GM19455 (cell line): ENCODE data around the gene SH2D4B.

Source experiments
- ATAC-seq: cut with Tn5 transposase; IDR thresholded peaks from one replicate; pipeline ENCODE4 v1.9.1; 2021; ENCODE audit not compliant: unreplicated experiment

Gene SH2D4B

GRCh38 chr10:80674809-80675208 lies 137.1 kb downstream of the SH2D4B start:
- no peak for ATAC-seq

DNA sequence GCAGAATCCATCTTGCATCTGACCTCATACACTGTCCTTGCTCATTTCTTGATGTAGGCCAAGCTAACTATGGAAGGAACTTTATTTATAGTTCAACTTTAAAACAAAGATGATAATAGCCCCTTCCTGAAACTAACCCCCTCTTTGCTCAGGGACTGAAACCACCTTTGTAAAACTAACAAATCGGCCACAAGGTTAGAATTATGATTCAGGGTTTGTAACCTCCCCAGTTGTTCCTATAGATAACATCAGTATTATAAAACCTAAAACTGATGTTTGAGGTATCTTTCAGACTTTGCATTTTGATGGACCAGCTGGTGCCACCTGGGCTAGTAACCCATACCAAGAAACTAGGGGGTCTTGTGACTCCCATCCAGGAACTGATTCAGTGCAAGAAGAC lies 143.4 kb downstream of the SH2D4B start:
- ATAC-seq, result no peak

DNA sequence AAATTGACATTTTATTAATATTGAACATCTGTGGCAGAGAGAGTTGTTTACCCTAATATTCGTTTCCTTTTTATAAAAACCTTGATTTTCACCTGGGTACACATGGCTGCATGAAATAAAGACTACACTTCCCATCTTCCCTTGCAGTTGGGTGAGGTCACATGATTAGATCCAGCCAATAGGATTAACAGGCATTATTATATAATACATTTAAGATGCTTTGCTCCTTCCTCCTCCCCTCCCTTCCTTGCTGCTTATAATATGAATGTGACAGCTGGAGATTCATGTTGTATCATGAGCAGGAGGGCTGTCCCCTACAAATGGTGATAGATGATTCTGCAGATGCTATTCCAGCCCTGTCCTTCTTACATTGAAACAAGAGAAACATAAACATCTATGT lies 146.6 kb downstream of the SH2D4B start:
- peak; percentile 64 for ATAC-seq

DNA sequence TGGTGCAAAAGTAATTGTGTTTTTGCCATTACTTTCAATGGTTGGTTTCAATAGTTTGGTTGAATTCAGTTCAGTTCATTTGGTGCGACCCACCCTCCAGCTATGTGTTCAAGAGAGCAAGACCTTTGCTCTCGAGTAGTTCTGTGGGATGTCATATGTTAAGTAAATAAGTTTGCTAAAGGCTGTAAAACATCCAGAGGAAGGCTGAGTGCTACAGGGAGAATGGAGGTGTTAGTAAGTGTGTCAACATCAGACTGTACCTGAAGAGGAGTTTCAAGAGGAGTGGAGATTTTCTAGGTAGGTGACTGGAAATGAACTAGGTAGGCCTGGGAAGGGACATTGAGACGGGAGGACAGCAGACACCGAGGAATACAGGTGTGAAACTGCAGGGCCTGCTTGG lies 147.7 kb downstream of the SH2D4B start:
- no peak for ATAC-seq

DNA sequence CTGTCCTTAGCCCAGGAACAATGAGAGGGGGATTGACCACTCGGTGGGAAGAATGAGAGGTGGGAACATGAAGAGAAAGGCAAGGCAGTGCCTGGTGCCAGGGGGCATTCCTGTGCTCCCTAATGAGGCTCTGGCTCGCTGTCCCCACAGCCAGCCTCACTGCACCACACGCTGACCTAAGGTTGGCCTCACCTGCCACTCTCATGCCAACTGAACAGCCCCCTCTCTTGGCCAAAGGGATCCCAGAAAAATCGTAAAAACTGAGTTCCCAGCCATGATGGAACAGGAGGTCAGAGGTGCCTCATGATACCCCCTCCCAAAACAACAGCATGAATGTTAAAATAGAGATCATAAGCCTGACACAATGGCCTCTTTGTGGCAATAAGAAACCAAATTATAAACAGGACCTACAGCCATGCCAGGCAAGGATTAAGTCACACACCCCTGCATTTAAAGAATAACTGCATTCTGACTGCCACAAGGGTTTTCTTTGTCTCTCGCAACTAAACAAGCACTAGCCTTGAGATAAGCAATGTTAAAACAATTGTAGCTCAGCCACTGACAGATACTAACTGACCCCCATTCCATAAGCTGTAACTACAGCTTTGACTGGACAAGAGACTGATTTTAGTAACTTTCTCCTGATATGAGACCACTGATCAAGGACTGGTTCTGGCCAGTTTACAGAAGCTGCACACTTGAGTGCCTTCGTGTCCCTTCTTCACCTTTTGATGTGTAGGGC lies 149.2 kb downstream of the SH2D4B start:
- ATAC-seq, result no peak

DNA sequence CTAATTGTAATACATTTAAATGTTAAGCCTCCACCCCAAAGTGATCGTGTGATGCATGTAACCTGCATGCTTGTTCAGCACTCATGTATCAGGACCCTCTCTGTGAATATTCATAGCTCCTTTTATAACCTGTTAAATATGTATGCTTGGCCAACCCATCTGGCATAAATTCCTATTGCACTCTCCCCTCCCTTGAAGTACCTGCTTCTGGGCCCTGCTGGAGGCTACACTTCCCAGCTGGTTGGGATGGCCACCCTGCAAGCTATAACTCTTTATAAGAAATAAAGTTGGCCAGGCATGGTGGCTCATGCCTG lies 149.7 kb downstream of the SH2D4B start:
- ATAC-seq, result no peak

DNA sequence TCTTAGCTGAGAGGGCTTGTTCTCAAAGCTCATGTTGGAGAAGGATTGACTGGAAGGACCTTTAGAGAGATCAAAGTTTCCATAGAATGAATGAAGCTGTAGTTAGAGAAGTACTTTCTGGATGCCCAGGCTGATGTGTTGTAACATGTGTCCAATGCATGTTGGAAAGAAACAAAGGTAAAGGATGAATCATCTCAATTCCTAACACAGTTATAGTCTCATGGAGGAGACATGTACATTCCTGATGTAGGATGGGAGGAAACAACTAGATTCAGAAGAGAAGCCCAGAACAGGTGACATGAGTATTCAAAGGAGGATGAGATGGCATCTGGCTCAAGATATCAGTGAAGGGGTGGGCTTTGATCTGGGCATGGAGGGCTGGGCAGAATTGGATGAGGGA lies 152.7 kb downstream of the SH2D4B start:
- ATAC-seq, result no peak

GRCh38 chr10:80691441-80691840 lies 153.7 kb downstream of the SH2D4B start:
- ATAC-seq, result no peak

GRCh38 chr10:80693565-80693964 lies 155.9 kb downstream of the SH2D4B start:
- ATAC-seq, result no peak

GRCh38 chr10:80694930-80695329 lies 157.2 kb downstream of the SH2D4B start:
- ATAC-seq, result no peak
